HG03432 (cell line): ENCODE measurements around the gene TRIP10.
A peak's percentile ranks its signal among the peaks of the same experiment; 100 is the strongest.
"Not testable (repeated sequence)": the region's sequence is repeated elsewhere in the genome, so short reads cannot be mapped to it uniquely, and the experiment has no call there.

ENCODE experiments used
- ATAC-seq: cut with Tn5 transposase; IDR thresholded peaks from one replicate; pipeline ENCODE4 v1.9.1; 2021; ENCODE audit warnings: mild to moderate bottlenecking, moderate library complexity; ENCODE audit not compliant: unreplicated experiment

TRIP10 gene

DNA sequence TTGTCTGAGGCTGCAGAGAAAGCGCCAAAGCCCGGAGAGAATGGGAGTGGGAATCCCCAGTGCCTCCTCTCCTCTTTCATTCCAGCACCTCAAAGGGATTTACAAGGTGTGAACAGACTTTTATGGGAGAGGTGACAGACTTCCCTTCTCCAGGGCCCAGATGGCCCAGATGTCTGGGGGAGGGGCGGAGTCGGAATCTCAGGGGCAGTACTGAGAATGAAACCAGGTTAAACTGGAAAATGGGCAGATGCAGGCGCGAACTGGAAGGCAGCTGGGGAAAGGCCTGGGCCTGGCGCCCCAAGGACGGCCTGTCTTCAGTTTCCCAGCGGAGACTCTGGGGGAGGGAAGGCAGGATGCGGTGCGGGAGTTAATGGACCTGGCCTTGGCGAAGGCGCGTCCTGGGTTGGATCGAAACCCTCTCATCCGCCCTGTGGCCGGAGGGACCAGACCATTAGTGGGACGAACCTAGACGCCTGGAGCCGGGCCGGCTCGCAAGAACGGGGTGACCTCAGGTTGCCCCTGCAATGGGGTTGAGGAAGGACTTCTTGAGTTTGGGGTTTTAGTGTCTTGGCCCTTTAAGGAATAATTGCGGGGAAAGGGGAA lies 592 bp upstream of the TRIP10 start:
- no peak for ATAC-seq

DNA sequence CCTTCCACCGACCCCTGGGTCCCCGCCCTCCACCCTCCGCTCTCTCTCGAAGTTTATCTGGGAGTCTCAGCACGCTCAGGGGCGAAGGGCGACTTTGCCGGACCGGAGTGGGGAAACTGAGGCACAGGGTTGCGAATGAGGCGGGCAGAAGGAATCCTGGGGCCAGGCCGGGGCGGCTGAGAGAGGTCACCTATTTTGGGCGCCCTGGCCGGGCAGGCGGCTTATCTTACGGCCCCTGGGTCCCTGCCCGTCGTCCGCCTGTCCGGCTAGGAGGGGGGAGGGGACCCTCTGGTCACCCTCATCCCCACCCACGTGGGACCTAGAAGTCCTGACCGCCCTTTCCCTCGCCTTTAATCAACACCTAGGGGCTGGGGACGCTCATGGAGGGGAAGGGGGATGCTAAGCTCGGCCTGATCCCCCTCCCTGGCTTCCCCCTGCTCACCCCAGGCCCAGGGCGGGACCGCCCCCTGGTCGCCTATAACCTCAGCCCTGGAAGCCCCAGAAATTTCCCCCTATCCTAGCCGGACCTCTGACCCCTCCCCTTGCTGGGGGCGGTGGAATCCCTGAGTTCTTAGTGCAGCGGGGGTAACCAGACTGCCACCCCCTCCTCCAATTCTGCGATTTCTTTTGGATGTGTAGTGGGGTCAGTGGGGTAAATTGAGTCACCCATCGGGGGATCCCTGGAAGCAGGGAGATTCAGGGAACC lies 556 bp downstream of the TRIP10 start:
- ATAC-seq: no peak

DNA sequence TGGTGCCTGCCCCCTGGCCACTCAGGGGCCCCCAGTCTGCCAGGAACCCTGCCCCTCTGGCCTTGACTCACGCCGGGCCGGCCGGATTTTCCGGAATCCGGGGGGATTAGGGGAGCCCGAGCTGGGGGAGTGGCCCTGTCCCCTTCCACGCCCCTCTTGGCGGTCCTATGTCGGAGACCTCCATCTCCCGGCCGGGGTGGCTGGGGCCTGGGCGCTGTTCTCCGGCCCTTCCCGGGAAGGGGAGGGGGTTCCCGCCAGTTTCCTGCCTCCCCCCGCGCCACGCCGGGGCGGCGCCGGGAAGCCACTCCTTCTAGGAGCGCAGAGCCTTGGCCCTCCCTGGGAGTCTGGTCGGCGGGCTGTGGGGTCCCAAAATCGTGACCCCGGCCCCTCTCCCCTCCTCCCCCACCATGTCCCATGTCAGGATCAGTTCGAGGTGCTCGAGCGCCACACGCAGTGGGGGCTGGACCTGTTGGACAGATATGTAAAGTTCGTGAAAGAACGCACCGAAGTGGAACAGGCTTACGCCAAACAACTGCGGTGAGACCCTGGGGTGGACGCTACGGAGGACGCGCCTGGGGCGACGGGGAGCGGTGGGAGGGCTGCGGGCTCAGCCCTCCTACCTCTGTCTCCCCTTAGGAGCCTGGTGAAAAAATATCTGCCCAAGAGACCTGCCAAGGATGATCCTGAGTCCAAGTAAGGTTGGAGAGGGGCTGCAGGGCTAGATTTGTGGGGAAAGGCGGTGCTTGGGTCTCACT lies 1.3 kb downstream of the TRIP10 start:
- no peak for ATAC-seq

DNA sequence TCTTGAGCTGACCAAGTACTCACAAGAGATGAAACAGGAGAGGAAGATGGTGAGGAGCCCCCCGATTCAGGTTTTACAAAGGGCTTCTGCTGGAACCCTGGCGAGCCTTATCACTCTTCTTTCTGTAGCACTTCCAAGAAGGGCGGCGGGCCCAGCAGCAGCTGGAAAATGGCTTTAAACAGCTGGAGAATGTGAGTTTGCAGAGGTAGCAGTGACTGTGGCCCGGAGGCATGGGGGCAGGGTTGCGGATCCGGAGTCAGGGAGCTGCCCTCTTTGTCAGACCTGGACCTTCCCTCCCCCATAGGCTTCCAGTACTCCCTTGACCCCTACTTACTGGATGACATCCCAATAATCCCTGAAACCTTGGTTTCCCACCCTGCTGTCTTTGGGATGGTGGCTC lies 3.6 kb downstream of the TRIP10 start:
- ATAC-seq: no peak

DNA sequence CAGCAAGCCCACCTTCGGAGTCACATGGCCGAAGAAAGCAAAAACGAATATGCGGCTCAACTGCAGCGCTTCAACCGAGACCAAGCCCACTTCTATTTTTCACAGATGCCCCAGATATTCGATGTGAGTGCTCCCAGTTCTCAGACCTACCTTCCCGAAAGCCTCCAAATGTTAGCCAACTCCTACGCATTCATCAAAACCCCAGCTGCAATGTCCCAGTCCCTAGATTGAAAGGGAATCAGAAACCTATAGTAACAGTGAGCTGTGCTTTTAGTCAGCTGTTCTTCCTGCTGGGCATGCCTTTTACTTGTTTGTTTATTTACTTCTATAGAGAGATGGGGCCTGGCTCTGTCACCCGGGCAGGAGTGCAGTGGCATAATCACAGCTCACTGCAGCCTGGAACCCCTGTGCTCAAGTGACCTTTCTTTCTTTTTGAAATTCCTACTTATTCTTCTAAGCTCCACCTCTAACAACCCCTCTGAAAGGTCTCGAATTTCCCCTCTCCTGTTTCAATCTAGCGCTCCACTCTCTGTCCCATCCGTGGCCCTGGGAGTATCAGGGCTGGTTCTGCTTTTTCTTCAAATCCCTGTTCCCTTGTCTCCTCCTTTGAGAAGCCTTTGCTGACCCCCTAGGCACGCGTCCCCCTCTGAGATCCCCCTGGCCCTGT lies 4.4 kb downstream of the TRIP10 start:
- ATAC-seq: no peak

DNA sequence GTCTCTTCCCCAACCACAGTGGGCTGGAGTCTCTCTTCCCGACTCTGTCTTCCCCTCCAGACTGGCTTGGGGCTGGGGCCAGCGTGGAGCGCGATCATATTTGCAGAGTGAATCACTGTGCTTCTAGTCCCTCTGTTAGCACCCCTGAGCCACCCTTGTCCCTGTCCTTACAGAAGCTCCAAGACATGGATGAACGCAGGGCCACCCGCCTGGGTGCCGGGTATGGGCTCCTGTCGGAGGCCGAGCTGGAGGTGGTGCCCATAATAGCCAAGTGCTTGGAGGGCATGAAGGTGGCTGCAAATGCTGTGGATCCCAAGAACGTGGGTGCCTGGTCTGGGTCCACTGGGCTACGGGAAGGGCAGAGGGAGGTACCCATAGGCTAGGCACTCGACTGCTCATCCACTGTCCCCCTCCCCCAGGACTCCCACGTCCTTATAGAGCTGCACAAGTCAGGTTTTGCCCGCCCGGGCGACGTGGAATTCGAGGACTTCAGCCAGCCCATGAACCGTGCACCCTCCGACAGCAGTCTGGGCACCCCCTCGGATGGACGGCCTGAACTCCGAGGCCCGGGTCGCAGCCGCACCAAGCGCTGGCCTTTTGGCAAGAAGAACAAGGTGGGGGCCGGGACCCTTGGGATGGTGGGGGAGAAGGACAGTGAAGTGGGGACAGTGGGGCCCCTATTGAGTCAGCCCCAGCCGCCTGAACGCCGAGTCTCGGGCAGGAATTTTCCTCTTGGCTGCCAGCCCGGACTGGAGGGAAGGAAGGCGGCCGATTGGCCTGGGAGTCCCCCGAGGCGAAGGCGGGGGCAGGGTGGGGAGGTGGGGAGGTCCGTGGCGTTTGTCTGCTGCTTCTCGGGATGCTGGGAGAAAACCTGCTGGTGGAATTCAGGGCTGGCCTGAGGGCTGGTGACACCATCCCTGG lies 5.2 kb downstream of the TRIP10 start:
- no peak for ATAC-seq

DNA sequence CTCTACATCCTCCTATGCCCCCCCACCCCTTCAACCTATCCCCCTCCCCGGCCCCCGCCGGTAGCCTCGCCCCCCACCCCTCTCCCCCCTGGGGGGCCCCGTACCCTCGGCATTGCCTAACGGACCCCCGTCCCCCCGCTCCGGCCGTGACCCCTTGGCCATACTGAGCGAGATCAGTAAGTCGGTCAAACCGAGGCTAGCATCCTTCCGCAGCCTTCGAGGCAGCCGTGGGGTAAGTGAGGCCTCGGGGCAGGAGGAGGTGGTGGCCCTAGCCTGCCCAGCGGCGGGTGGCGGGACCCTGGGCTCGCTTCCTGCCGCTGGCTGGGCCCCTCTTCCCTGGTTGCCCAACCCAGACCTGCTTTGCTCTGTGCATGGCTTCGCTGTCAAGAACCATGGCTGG lies 6.5 kb downstream of the TRIP10 start:
- no peak for ATAC-seq

DNA sequence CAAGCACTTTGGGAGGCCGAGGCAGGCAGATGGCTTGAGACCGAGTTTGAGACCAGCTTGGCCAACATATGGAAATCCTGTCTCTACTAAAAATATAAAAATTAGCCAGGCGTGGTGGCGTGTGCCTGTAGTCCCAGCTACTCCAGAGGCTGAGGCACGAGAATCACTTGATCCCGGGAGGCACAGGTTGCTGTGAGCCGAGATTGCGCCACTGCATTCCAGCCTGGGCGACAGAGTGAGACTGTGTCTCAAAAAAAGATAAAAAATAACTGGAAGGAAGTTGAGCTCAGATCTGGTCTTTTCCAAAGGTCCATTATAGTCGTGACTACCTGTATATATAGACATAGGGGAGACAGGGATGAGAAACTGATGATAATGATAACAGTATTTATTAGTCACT lies 9.1 kb downstream of the TRIP10 start:
- ATAC-seq: not testable (repeated sequence)

DNA sequence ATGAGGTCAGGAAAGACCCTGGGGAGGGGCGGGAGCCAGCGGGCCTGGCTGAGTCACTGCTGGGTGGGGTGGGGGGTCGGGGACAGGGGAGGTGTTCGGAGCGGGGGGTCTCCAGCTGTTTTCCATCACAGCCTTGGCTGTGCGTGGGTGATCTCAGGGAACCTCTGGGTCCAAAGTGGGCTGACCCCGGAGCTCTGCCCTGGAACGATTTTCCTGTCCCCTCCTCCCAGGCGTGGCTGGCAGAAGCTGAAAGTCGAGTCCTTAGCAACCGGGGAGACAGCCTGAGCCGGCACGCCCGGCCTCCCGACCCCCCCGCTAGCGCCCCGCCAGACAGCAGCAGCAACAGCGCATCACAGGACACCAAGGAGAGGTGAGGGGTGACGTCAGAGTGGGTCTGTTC lies 10.6 kb downstream of the TRIP10 start:
- no peak for ATAC-seq

DNA sequence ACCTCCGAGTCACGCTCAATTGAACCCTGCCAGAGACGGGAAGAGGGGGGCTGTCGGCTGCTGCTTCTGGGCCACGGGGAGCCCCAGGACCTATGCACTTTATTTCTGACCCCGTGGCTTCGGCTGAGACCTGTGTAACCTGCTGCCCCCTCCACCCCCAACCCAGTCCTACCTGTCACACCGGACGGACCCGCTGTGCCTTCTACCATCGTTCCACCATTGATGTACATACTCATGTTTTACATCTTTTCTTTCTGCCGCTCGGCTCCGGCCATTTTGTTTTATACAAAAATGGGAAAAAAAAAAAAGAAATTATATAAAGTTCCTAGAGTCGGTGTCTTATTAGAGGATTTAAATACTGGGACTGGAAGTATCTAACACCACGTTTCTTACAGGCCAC lies 11.7 kb downstream of the TRIP10 start:
- ATAC-seq: no peak

DNA sequence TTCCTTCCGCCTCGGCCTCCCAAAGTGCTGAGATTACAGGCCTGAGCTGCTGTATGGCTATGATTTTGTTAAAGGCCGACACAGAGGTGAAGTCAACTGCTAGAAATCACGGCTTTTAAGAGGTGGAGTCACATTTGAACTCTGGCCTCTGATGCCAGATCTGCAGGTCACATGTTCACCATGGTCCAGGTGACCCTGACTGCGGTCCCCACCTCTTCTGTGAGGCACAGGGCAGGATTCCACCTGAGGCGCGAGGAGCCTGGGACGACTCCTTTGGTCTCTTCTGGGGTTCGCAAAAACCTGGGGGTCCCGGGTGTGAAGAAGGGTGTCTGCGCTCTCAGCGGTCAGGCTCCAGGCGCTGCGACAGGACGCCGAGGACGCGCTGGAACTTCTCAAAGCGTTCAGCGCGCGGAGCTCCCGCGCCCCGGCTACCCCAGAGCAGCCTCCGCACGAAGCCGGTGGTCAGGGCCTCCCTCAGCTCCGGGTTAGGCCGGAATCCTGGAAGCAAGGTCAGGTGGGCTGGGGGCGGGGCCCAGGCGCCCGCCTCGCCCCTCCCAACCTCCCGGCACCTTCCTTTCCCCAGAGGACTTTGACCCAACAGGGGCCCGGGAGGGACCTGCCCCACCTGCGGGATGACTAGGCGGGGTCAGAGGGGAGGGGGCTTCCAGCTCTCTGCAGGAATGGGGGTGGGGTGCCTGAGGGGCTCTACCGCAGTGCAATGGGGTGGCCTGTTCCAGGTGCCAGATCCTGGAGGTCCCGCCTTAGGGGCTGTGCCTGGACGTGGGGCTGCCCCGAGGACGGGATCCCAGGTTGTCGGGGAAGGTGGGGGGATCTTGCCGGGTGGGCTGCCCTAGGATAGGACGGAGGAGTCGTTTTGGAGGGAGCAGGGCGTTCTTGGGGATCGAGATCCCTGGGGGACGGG lies 13.0 kb downstream of the TRIP10 start:
- peak; percentile 3 for ATAC-seq

DNA sequence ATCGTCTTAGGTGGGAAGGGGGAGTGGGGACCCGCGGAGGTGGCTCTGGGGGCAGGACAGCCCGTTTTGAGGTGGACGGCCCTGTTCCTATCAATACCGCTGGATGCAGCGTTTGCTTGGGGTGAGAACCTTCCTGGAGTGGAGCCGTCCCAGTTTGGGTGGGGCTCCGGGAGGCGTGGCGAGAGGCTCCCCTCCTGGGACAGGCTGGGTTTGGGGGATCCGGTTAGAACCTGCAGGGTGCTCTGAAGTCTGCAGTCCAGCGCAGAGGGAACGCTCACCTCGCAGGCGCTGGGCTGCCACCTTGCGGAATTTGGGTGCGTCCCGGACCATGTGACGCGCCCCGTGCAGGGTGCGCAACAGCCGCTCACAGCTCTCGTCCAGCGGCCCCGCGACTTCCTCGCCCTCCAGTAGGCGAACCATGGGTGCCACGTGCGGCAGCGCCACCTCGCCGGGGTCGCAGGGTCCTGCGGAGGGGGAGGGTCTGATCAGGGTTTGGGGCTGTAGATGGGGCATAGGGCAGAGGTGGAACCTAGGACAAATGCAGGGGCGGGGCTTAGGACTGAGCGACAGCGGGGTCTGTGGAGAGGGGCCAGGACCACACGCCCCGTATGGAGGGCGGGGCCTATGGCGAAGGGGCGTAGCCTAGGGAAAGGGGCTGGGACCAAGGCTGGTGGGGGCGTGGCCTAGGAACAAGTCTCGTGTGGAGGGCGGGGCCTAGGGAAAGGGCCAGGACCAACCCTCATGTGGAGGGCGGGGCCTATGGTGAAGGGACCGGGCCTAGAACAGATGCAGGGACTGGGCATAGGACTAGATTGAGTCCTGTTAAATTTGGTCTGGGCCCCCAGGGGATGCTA lies 13.9 kb downstream of the TRIP10 start:
- ATAC-seq: peak; percentile 74

DNA sequence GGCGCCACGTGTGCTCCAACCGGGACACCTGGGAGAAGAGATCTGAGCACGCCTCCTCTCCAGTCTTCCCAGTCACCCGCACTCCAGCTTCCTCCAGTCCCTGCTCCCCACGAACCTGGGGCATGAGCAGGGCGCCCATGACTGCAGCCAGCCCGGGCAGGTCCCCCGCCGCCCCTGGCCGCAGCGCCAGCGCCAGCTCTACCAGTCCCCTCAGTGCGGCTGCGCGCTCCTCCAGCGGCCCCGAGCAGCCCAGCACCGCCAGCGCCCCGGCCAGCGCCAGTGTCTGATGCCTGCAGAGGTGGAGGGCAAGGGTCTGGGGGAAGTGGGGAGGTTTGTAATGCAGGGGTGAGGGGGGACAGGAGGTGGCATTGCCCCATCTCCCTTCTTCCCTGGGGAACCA lies 14.7 kb downstream of the TRIP10 start:
- no peak for ATAC-seq

DNA sequence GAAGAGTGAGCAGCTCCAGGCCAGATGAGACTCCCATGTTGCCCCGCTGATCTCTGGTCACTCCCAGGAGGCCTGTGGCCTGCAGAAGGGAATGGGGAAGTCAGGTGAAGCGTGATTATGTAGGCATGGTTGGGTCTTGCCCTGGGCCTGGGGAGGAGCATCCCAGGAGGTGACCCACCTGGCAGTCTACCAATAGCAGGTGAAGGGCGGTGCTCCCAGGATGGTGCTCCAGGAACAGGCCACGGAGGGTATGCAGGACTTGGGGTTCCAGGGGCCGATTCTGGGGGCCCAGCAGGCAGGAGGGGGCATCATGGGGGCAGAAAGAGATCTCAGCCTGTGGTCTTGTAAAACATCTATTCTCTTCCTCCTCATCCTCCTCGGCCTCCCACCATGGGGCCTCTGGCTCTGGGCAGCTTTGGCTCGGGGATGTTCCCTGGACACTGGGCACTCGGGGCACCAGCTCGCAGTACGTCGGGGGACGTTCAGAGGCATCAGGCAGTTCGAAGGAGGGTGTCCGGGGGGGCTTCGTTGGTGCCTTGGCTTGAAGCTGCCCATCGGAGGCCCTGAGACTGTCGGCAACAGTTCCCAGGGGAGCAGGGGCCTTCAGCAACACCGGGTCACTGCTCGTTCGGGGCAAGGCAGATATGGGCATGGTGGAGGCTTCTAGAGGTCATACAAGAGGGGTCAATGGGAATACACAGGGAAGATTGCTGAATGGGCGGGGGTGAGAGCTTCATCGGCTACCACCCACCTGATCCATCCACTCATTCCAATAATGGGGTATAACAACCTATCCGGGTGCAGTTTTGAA lies 15.4 kb downstream of the TRIP10 start:
- no peak for ATAC-seq

DNA sequence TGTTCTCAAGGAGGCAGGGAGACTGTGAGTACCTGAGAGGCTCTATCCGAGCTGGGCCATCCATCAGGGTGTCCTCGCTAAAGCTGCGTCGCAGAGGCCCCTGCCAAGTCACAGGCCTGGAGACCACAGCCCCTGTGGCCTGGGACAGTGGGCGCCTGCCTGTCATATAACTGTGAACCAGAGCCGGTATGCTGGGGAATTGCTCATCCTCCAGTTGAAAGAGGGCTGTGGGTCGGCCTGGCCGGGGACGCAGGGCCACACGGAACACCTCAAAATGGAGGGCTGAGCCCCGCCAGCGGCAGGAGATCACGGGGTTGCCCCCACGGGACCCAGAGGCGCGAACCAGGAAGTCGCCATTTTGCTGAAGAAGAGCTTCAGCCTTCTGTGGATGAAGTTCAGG lies 21.1 kb downstream of the TRIP10 start:
- ATAC-seq: no peak

DNA sequence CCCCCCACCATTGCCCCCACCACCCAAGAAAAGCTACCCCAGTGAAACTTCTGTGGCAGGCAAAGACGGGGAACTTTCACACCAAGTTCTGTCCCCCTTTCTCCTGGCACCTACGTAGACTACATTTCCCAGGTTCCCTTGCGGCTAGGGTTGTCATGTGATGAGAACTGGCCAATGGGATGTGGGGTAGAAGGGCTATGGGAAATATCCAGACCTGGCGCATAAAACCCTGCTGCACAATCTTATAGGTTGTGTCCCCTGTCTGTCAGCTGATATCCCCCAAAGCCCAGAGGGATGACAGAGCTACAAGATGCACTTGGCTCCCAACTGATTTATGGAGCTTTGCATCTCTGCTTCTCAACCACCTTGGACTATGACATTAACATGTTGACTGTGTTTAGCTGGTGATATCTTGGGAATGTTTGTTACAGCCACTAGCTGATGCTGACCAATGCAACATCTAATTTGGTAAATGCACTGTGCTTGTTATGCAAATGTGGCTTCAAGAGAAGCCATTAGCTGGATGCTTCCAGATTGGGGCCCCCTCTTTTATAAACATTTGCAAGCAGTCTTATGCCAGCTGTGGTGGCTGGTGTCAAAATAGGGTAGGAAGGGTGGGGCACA lies 21.7 kb downstream of the TRIP10 start:
- no peak for ATAC-seq

DNA sequence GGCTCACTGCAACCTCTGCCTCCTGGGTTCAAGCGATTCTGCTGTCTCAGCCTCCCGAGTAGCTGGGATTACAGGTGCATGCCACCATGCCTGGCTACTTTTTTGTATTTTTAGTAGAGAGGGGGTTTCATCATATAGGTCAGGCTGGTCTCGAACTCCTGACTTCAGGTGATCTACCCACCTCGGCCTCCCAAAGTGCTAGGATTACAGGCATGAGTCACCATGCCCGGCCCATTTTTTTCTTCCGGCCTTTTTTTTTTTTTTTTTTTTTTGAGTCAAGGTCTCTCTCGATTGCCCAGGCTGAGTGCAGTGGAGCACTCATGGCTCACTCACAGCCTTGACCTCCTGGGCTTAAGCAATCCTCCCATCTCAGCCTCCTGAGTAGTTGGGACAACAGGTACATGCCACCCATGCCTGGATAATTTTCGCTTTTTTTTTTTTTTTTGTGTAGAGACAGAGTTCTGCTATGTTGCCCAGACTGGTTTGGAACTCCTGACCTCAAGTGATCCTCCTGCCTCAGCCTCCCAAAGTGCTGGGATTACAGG lies 22.8 kb downstream of the TRIP10 start:
- not testable (repeated sequence) for ATAC-seq
